ENCODE data around the gene ATP5PO. TPM values are rescaled to one million over a fixed set of nuclear protein-coding genes. Genes with fewer than 3 reads are reported as not detected.

ATP5PO gene
- total and polyA plus RNA-seq, 2 donors (not counting 1 experiment from before 2014, with no cell fraction given) = 154 to 259 TPM

- H3K4me1 ChIP-seq (ENCODE audit: control insufficient read depth, extremely low read depth, insufficient read depth, low read length) = no peaks in the 10 kb centered on the region
- H3K4me3 ChIP-seq (replicated peaks in 1 of 4; ENCODE audit: control extremely low read depth in 1 of 4, insufficient read depth in 1 of 4, low read depth in 3 of 4, low read length in 4 of 4) = no peak overlapping the region
- no peak overlapping the region for H3K27ac ChIP-seq (ENCODE audit: insufficient read depth, low read length)
- no peak overlapping the region for H3K4me2 ChIP-seq (ENCODE audit: extremely low read depth, insufficient read depth, low read length)
- H3K79me2 ChIP-seq (ENCODE audit: control insufficient read depth, insufficient read depth, low read length) = no peaks in the 10 kb centered on the region
- no peaks in the 10 kb centered on the region for H3K36me3 ChIP-seq (ENCODE audit: control insufficient read depth, insufficient read depth, low read length)
- H3K27me3 ChIP-seq (ENCODE audit: control insufficient read depth, insufficient read depth, low read length) = no peaks in the 10 kb centered on the region
- H4K20me1 ChIP-seq (ENCODE audit: control insufficient read depth, extremely low read depth, insufficient read depth, low read length) = no peaks in the 10 kb centered on the region
- DNase-seq (ENCODE audit: low read depth in 2 of 2) = no peak
- H3K9ac ChIP-seq (ENCODE audit: insufficient read depth, low read length) = no peak overlapping the region
- TF ChIP-seq, protein P1, sequence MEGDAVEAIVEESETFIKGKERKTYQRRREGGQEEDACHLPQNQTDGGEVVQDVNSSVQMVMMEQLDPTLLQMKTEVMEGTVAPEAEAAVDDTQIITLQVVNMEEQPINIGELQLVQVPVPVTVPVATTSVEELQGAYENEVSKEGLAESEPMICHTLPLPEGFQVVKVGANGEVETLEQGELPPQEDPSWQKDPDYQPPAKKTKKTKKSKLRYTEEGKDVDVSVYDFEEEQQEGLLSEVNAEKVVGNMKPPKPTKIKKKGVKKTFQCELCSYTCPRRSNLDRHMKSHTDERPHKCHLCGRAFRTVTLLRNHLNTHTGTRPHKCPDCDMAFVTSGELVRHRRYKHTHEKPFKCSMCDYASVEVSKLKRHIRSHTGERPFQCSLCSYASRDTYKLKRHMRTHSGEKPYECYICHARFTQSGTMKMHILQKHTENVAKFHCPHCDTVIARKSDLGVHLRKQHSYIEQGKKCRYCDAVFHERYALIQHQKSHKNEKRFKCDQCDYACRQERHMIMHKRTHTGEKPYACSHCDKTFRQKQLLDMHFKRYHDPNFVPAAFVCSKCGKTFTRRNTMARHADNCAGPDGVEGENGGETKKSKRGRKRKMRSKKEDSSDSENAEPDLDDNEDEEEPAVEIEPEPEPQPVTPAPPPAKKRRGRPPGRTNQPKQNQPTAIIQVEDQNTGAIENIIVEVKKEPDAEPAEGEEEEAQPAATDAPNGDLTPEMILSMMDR (conservative IDR thresholded peaks at IDR 0.05 in 1 of 2, IDR thresholded peaks at IDR 0.05 in 1 of 2; ENCODE audit: low read depth in 1 of 2, low read length in 2 of 2) = no peak
- TF ChIP-seq EZH2 (IDR thresholded peaks at IDR 0.05; ENCODE audit: low read length, missing control alignments) = no peak
- H3K9me3 ChIP-seq (ENCODE audit: control insufficient read depth, insufficient read depth, low read depth, low read length) = no peaks in the 10 kb centered on the region
- no peak overlapping the region for H2AFZ ChIP-seq (ENCODE audit: low read length)
Observed at GRCh38 chr21:33954395-33954794, 38.8 kb upstream of the ATP5PO start.

- H3K9ac ChIP-seq (ENCODE audit: insufficient read depth, low read length) = no peak overlapping the region
- TF ChIP-seq, protein P1 (conservative IDR thresholded peaks at IDR 0.05 in 1 of 2, IDR thresholded peaks at IDR 0.05 in 1 of 2; ENCODE audit: low read depth in 1 of 2, low read length in 2 of 2) = no peak
- no peak for TF ChIP-seq EZH2 (IDR thresholded peaks at IDR 0.05; ENCODE audit: low read length, missing control alignments)
- peak in 1 of 2 donors; percentile 43 for DNase-seq (ENCODE audit: low read depth in 2 of 2)
- H3K27me3 ChIP-seq (ENCODE audit: control insufficient read depth, insufficient read depth, low read length) = no peaks in the 10 kb centered on the region
- H4K20me1 ChIP-seq (ENCODE audit: control insufficient read depth, extremely low read depth, insufficient read depth, low read length) = no peaks in the 10 kb centered on the region
- H3K79me2 ChIP-seq (ENCODE audit: control insufficient read depth, insufficient read depth, low read length) = no peaks in the 10 kb centered on the region
- no peak overlapping the region for H3K4me2 ChIP-seq (ENCODE audit: extremely low read depth, insufficient read depth, low read length)
- no peaks in the 10 kb centered on the region for H3K9me3 ChIP-seq (ENCODE audit: control insufficient read depth, insufficient read depth, low read depth, low read length)
- H3K27ac ChIP-seq (ENCODE audit: insufficient read depth, low read length) = peak overlapping the region; percentile 13
- no peaks in the 10 kb centered on the region for H3K36me3 ChIP-seq (ENCODE audit: control insufficient read depth, insufficient read depth, low read length)
- peaks cover 12% of the 10 kb centered on the region for H3K4me1 ChIP-seq (ENCODE audit: control insufficient read depth, extremely low read depth, insufficient read depth, low read length)
- H3K4me3 ChIP-seq (replicated peaks in 1 of 4; ENCODE audit: control extremely low read depth in 1 of 4, insufficient read depth in 1 of 4, low read depth in 3 of 4, low read length in 4 of 4) = no peak overlapping the region
- H2AFZ ChIP-seq (ENCODE audit: low read length) = peak overlapping the region; percentile 52
Observed at GRCh38 chr21:33951276-33952178, 35.9 kb upstream of the ATP5PO start.

DNA sequence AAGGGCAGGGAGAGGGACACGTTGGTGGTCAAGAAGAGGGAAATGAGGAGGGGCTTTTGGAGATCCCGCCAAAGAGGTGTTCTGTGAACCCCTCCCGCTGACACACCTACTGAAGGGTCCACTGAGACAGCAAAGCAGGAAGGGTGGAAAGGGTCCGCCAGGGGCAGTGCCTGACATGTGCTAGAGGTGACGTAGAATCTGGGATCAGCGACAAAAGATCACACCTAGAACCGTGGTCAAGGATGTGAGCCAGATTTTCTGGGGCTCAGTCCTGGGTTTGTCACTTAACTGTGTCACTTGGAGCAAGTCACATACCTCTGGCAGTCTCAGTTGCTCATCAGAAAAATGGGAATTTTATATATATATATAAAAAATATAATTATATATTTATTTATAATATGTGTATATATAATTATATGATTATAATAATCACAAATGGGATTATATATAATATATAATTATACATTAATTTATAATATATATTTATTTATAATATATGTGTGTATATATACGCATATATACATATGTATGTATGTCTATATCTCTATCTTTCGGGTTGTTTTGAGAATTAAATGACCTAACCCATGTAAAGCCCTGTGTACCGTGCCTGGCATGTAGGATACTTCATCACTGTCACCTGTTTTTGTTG, 35.0 kb upstream of the ATP5PO start:
- Histone ChIP-seq H3K27me3 (ENCODE audit: control insufficient read depth, insufficient read depth, low read length) (no peaks in the 10 kb centered on the region), H3K36me3 (ENCODE audit: control insufficient read depth, insufficient read depth, low read length) (no peaks in the 10 kb centered on the region), H3K9ac (ENCODE audit: insufficient read depth, low read length) (no peak overlapping the region), H3K79me2 (ENCODE audit: control insufficient read depth, insufficient read depth, low read length) (no peaks in the 10 kb centered on the region), H2AFZ (ENCODE audit: low read length) (no peak overlapping the region), H3K9me3 (ENCODE audit: control insufficient read depth, insufficient read depth, low read depth, low read length) (no peaks in the 10 kb centered on the region), H4K20me1 (ENCODE audit: control insufficient read depth, extremely low read depth, insufficient read depth, low read length) (no peaks in the 10 kb centered on the region), H3K4me3 (replicated peaks in 1 of 4; ENCODE audit: control extremely low read depth in 1 of 4, insufficient read depth in 1 of 4, low read depth in 3 of 4, low read length in 4 of 4) (no peak overlapping the region), H3K27ac (ENCODE audit: insufficient read depth, low read length) (no peak overlapping the region), H3K4me2 (ENCODE audit: extremely low read depth, insufficient read depth, low read length) (no peak overlapping the region), H3K4me1 (ENCODE audit: control insufficient read depth, extremely low read depth, insufficient read depth, low read length) (peaks cover 12% of the 10 kb centered on the region)
- no peak for DNase-seq (ENCODE audit: low read depth in 2 of 2)
- TF ChIP-seq, protein P1 (conservative IDR thresholded peaks at IDR 0.05 in 1 of 2, IDR thresholded peaks at IDR 0.05 in 1 of 2; ENCODE audit: low read depth in 1 of 2, low read length in 2 of 2) = no peak
- no peak for TF ChIP-seq EZH2 (IDR thresholded peaks at IDR 0.05; ENCODE audit: low read length, missing control alignments)

Data from fibroblast of lung (primary cell).